ENCODE results near the gene PCDH9.

Gene PCDH9

DNA sequence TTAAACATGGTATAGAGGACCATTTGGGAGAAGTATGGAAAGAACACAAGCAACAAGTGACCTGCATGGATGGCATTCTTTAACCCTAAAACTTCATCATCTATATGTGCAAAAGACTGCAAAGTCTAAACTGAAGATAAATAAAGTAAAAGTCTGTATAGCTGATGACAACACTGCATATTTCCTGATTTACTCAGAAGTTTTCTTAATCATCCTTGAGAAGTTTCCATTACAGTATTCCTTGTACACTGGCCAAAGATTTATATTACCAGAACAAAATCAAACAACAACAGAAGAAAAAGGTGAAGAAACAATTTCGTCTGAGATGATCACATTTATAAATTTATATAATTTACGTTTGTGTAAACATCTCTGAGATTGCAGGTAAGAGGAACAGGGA is 805.7 kb downstream of the PCDH9 start:
- DNase-seq, result no peak

- no peak for DNase-seq
Observed at GRCh38 chr13:66415444-66415843, 814.7 kb downstream of the PCDH9 start.

- DNase-seq, result no peak
Observed at GRCh38 chr13:66414066-66414800, 815.9 kb downstream of the PCDH9 start.

DNA sequence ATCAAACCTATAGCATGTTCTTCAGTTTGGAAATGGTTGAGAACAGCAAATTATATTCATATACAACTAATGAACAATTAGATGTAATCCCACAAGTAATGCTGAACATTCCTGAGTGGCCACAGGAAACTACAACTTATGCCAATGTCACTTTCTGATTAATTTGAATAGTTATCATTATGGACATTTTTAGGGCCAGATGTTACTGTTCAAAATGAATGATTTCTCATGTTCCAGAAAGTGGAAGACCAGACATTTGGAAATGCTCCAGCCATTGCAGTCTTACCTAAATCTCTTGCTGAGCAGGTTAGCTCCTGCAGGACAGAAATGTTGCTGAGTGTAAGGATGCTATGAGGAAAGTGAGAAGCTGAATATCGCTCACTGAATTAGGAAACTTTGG is 819.8 kb downstream of the PCDH9 start:
- DNase-seq, result no peak

DNA sequence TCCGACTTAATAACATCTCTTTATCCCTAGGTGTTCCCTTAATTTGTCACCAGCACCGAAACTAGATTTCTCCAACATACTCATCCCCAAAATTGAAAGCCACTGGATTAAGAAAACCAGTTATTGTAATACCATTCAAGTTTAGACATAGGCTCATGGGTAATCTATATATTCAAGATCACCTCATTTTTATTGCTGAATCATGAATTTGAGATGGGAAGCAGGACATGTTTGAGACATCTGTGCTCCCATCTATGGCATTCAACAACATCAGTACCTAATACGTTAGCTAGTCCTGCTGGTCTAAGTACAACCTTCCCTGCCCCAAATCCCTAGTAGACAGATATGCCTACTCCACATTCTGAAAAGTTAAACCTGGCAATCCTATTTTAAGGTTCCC is 820.6 kb downstream of the PCDH9 start:
- DNase-seq, result no peak

DNA sequence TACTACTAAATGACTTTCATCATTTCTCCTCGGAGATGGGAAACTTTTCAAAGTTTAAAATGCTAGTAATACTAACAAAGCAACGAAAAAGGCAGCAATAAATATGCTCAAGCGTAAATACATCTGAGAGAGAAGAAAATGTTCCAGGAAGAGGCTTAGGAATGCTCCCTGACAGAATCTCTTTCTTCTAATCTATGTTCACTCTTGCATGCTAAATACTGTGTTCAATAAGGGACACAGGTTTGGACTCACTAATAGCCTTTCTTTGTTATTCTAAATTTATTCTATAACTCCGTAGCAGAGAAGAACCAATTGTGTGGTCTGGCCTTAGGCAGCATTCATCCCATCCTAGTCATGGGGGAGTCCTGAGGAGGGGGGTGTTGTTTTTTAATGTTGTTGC is 823.0 kb downstream of the PCDH9 start:
- no peak for DNase-seq

DNA sequence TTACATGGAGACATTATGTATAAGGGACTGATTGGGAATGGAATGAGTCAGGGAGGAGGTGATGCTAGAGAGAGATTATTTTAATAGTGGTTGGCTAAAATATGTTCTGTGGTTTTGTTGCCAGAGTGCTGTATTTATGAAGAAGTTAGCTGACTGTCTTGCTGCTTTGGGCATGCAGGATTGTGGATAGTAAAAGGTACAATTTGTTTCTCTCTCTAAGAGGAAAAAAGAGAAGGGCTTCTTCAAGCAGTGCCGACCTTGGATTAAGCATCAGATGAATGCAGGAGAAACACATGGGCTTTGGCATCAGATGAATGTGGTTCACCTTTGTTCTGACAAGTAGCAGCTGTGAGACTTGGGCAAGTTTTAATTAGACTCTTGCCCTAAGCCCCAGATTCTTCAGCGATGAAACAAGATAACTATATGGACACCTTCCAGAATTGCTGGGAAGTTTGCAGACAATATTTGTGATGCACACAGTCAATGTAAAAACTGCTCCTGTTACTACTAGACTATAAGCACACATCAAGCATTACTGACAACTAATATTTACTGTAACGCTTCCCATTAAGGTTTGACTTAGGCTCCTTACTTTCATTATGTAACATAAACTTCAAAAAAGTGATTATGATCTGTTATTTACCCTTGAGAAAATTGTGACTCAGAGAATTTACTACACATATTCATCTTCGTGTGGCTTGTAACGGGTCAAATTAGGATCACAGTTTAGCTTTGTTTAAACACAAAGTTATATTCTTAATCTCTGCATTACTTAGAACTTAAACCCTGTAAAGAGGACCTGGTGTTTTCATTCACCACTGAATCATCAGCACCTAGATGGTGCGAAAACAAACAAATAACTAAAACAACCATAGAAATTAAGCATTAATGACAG is 824.0 kb downstream of the PCDH9 start:
- no peak for DNase-seq

DNA sequence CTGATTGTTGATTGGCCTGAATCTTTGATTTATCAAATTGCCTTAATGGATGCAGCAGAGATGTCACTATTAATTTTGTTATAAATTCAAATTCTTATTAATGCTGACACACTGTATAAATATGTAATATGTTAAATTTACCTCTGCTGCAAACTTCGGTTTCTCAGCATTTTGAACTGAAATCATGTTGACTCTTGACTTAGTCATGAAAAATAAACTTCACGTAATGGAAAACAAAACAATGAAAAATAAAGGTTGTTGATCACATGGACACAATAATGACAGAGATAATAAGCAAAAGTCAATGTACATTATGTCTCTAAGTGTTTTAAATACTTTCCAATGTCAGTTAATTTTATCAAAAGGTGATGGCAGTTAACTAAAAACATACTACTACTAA is 827.6 kb downstream of the PCDH9 start:
- DNase-seq, result no peak

GRCh38 chr13:66402066-66402465 is 828.1 kb downstream of the PCDH9 start:
- DNase-seq, result no peak

- no peak for DNase-seq
Observed at GRCh38 chr13:66400292-66400691, 829.8 kb downstream of the PCDH9 start.

- DNase-seq, result no peak
Observed at GRCh38 chr13:66399873-66400272, 830.3 kb downstream of the PCDH9 start.

DNA sequence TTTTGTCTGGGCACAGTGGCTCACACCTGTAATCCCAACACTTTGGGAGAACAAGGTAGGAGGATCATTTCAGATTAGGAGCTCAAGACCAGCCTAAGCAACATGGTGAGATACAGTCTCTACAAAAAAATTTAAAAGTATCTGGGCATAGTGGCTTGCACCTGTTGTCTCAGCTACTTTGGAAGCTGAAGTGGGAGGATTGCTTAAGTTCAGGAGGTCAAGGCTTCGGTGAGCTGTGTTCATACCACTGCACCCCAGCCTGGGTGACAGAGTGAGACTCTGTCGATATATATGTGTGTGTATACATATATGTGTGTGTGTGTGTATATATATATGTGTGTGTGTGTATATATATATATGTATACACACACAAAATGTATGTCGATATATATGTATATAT is 833.0 kb downstream of the PCDH9 start:
- DNase-seq, result no peak

GRCh38 chr13:66391322-66391721 is 838.8 kb downstream of the PCDH9 start:
- DNase-seq, result no peak

DNA sequence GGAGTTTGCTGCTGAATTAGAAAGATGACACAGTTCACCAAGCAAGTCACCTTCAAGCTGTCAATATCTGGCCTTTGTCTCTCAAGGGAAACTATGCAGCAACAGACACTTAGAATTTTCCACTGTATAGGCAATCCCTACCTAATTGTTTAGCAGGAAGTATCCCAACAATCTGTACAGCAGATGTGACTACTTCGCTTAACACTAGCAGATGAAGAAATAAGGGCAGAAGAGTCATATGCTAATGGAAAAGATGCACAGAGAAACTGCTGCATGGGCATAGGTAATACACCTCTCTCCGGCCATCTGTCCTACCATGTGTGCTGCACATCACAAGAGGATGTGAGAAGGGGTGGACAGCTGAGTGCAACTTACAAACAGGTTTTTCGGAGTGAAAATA is 851.2 kb downstream of the PCDH9 start:
- no peak for DNase-seq

GRCh38 chr13:66377569-66377968 is 852.6 kb downstream of the PCDH9 start:
- no peak for DNase-seq

DNA sequence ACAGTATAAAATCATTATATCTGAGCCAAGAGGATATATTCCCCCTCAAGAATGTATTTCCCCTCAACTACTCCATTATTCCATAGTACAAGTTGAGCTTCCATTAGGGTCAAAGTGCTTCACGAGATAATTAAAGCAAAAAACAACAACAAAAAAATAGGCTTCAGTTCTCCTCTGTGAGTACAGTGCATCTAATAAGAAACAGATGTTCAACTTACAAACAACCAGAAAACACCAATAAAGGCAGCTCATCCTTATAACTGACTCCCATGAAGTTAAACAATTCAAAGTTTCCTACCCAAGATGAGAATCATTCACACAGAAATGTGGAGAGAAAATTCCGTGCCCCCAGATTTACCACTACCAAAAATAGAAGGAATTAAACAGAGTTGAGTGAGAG is 854.4 kb downstream of the PCDH9 start:
- no peak for DNase-seq

- DNase-seq, result no peak
Observed at GRCh38 chr13:66369666-66370065, 860.5 kb downstream of the PCDH9 start.

DNA sequence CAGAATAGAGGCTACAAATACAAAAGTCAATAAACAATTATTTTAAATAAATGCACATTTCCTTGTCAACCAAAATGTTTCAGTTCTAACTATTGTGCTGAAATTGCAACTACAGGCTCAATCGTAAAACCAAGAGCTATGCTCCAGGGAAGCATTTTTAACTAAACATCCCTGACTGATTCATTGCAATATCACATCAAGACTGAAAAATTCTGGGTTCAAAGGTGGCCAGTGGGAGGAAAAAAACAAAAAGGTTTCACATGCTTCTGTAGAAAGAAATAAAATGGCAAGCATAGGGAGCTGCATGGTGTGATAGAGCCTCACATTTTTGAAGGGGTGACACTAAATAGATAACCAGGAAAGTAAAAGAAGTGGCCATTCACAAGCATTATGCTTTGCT is 862.8 kb downstream of the PCDH9 start:
- no peak for DNase-seq

DNA sequence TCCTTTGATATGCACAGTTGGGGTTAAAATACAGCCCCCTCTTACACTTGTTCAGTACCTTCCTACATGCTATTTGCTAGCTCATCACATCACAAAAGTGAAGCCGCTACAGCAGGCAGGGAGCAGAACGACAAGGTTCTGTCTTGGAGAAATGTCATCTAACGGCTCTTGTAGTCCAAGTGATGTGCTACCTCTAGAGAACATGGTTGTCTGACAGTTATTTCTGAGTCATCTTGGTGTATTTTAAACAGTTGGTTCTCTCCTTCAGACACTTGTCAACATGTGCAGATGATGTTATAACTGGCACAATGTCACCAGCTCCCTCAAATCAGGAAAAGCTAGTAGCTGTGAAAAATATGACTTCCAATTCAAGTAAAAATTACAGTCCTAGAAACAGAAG is 865.0 kb downstream of the PCDH9 start:
- no peak for DNase-seq

DNA sequence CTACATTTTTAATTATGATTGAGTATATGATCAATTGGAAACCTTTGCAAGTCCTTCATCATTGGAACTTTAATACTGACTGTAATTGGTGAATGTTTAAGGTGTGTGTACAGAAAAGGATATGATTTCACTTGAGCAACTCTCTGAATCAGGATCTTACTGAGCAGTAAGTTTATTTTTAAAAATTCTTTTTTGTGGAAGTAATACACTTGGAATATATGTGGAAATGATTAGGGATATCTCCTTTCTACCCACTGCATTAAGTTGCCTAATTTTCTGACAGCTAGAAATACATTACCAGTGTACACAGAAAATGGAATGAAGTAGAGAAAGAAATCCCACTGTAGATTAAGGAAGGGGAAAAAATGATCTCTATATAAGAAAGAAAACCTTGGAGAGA is 865.8 kb downstream of the PCDH9 start:
- no peak for DNase-seq

GRCh38 chr13:66362485-66362884 is 867.7 kb downstream of the PCDH9 start:
- no peak for DNase-seq

DNA sequence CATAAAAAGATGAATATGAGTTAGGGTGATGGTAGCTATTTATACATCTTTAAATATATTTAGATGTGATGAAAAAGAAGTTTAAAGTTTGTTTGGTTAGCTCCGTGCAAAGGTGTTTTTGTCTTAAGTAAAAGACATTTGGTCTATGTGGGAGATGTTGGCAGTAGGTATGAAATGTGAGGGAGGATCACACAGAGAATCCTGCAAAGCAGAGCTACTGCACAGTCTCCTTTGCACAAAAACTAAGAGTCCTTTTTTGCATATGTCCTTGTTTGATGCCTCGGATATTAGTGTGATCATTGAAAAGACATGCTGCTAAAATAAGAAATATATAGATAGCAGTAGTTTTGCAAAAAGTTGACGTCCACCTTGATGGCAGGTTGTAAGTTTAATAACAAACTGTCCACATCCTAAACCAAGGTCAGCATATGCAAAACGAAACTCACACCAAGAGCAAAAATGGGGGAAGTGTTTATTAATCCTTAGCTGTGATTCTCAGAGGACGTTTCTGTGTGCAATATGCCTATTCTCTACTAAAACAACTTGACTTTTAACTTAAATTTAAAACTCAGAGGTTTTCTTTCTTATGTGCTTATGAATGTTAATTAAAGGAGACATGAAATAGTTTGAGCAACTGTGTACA is 870.1 kb downstream of the PCDH9 start:
- DNase-seq, result no peak

DNA sequence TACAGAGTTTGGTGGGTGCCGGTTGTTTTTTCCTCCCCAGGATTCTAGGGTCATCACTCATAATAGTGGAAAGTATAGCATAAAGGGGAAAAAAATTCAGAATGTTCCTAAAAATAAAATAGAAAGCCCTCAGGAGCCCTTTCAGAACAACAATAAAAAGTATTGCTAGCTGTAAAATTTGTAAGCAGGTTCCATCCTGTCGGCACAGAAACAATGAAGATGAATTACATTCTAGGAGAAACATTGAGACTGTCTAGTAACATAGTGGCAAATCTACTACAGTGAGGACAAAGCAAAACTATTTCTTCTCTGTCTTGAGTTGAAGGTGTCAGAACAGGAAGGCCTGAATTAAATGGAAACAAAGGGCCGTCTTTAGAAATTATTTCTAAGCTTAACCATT is 870.7 kb downstream of the PCDH9 start:
- DNase-seq, result no peak

DNA sequence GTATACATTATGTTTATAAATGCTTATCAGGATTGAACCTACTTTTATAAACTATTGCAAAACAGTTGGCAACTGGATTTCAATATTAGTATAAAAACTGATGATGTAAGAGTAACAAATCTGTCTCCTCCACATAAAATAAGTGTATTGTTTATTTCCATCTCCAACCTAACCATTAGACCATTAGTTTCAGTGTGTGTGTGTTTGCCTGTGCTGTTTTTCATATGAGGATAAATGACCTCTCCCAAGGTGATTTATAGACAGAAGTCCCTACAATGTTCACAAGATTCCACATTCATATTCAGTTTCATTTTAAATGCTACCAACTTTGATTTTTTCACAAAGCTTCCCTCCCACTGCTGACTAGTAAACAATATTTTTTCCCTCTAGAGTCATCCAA is 871.6 kb downstream of the PCDH9 start:
- no peak for DNase-seq
